Astrocyte (in vitro differentiated cells and primary cell): ENCODE results near the gene DNAAF1. TPM values are rescaled to one million over a fixed set of nuclear protein-coding genes. Genes with fewer than 3 reads are reported as not detected.
"Not testable (repeated sequence)": the region's sequence is repeated elsewhere in the genome, so short reads cannot be mapped to it uniquely, and the experiment has no call there.

Source experiments
- DNase-seq: peaks from one replicate; pipeline ENCODE4 v3.0.0-alpha.2; 2010; ENCODE audit warnings: low read depth
- FAIRE-seq: peaks from 2 replicates; lab custom pipeline; 2011; peaks lifted over from hg19 to GRCh38; lab: Jason Lieb, UNC
- H2AFZ ChIP-seq: 2 replicates; pipeline ENCODE4 v1.6.0; 2012; ENCODE audit warnings: low read depth, low read length, inconsistent platforms
- H3K27ac ChIP-seq: 2 replicates; pipeline ENCODE4 v1.5.1; 2011; ENCODE audit warnings: low read depth, low read length, inconsistent platforms
- H3K27me3 ChIP-seq: 2 replicates; pipeline ENCODE4 v1.6.0; 2011; ENCODE audit warnings: low read length, inconsistent platforms; ENCODE audit not compliant: insufficient read depth
- H3K36me3 ChIP-seq: 2 replicates; pipeline ENCODE4 v1.5.1; 2011; ENCODE audit warnings: low read length, inconsistent platforms; ENCODE audit not compliant: insufficient read depth
- H3K4me1 ChIP-seq: 2 replicates; pipeline ENCODE4 v1.5.1; 2011; ENCODE audit warnings: low read length, inconsistent platforms; ENCODE audit not compliant: insufficient read depth
- H3K4me2 ChIP-seq: 2 replicates; pipeline ENCODE4 v1.6.0; 2012; ENCODE audit warnings: low read length, inconsistent platforms
- H3K4me3 ChIP-seq: 2 replicates; pipeline ENCODE4 v1.5.1; 2011; ENCODE audit warnings: low read depth, mild to moderate bottlenecking, low read length, inconsistent platforms; ENCODE audit not compliant: insufficient read depth
- H3K79me2 ChIP-seq: 2 replicates; pipeline ENCODE4 v1.6.0; 2012; ENCODE audit warnings: mild to moderate bottlenecking, low read length, inconsistent platforms; ENCODE audit not compliant: insufficient read depth
- H3K9ac ChIP-seq: 2 replicates; pipeline ENCODE4 v1.6.0; 2012; ENCODE audit warnings: mild to moderate bottlenecking, low read length, inconsistent platforms
- H3K9me3 ChIP-seq: 2 replicates; pipeline ENCODE4 v1.5.1; 2012; ENCODE audit warnings: low read depth, mild to moderate bottlenecking, low read length, inconsistent platforms; ENCODE audit not compliant: insufficient read depth
- H4K20me1 ChIP-seq: 2 replicates; pipeline ENCODE4 v1.6.0; 2012; ENCODE audit warnings: low read length, inconsistent platforms; ENCODE audit not compliant: insufficient read depth
- H3K27ac Mint-ChIP-seq: one replicate; pipeline ENCODE4 v1.8.0; 2021; ENCODE audit warnings: mild to moderate bottlenecking, mixed read lengths; ENCODE audit not compliant: unreplicated experiment
- H3K27me3 Mint-ChIP-seq: one replicate; pipeline ENCODE4 v1.8.0; 2021; ENCODE audit warnings: low read depth, mixed read lengths; ENCODE audit not compliant: unreplicated experiment
- H3K36me3 Mint-ChIP-seq: one replicate; pipeline ENCODE4 v1.8.0; 2021; ENCODE audit warnings: low read depth, mixed read lengths; ENCODE audit not compliant: unreplicated experiment
- H3K4me1 Mint-ChIP-seq: one replicate; pipeline ENCODE4 v1.8.0; 2021; ENCODE audit warnings: low read depth, mixed read lengths; ENCODE audit not compliant: unreplicated experiment
- H3K4me3 Mint-ChIP-seq: one replicate; pipeline ENCODE4 v1.8.0; 2021; ENCODE audit warnings: mild to moderate bottlenecking, moderate library complexity, mixed read lengths; ENCODE audit not compliant: unreplicated experiment
- H3K9me3 Mint-ChIP-seq: one replicate; pipeline ENCODE4 v1.8.0; 2021; ENCODE audit warnings: mild to moderate bottlenecking, mixed read lengths; ENCODE audit not compliant: unreplicated experiment
- EZH2 ChIP-seq: IDR thresholded peaks from 2 replicates; pipeline ENCODE4 v1.6.1; 2012; ENCODE audit warnings: mild to moderate bottlenecking, low read length, inconsistent platforms; ENCODE audit not compliant: insufficient read depth
- total RNA-seq: library from RNA; stranded (reverse); gene quantifications from 2 replicates; pipeline ENCODE4 v1.2.1, GENCODE V29; 2021
- TF ChIP-seq, protein P1 (sequence below): IDR thresholded peaks from 2 replicates; pipeline ENCODE4 v1.5.1; 2011; ENCODE audit warnings: low read depth, mild to moderate bottlenecking, inconsistent platforms, low read length, moderate library complexity; ENCODE audit not compliant: insufficient read depth

The DNAAF1 gene
- total RNA-seq, 1 donor from 2014 or later, result 0.30 TPM

DNA sequence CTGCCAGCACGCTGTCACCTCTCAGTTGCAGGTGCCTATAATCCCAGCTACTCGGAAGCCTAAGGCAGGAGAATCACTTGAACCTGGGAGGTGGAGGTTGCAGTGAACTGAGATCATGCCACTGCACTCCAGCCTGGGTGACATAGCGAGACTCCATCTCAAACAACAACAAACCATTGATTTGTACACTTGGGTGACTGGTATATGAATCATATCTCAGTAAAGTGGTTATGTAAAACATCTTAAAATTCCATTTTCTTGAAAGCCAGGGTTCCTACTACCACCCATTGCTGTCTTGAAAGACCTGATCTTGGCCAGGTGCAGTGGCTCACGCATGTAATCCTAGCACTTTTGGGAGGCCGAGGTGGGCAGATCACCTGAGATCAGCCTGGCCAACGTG lies 60.0 kb downstream of the DNAAF1 start:
- not testable (repeated sequence) for H4K20me1 ChIP-seq, H3K27me3 ChIP-seq, FAIRE-seq, H3K9me3 ChIP-seq, H3K4me3 Mint-ChIP-seq, DNase-seq, H3K4me2 ChIP-seq, H3K4me3 ChIP-seq, H3K27ac ChIP-seq, H3K9me3 Mint-ChIP-seq, H2AFZ ChIP-seq, H3K36me3 Mint-ChIP-seq, H3K9ac ChIP-seq, H3K4me1 ChIP-seq, H3K27ac Mint-ChIP-seq, H3K79me2 ChIP-seq, H3K36me3 ChIP-seq, H3K4me1 Mint-ChIP-seq
- peaks cover 31% of the 10 kb centered on the region for H3K27me3 Mint-ChIP-seq

DNA sequence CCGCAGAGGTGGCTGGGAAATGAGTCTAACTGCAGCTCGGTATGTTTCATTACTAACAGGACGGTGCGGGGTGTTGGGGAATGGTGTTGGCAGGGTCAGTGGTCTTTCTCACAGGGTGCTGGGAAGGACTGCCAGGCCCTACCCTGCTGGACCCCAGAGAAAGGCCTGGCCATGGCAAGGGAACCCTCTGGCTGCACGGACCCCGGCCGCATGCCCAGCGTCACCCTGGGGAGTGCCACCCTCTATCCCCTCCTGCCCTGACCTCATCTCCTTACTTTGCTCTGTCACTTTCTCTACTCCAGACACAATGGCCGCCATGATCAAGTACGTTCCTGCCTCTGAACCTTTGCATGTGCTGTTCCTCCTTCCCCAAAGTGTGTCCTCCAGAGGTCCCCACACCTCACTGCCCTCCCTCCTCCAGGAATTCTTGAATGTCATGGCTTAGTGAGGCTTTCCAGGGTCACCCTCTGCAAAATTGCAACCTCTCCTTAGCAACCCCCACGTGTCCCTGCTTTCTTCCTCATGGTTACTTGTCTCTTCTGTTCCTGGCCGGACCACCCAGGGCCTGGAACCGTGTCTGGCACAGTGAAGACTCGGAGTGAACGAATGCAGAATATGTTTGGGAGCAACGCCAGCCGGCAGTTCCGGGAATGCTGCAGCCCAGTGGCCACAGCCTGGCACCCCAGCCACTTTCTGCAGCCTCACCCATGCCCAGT lies 61.0 kb downstream of the DNAAF1 start:
- no peaks in the 10 kb centered on the region for H3K79me2 ChIP-seq
- DNase-seq (no peak), FAIRE-seq (no peak)
- Mint-ChIP-seq H3K36me3 (peaks cover 2% of the 10 kb centered on the region), H3K27me3 (peaks cover 32% of the 10 kb centered on the region), H3K4me3 (no peak overlapping the region), H3K9me3 (peaks cover 2% of the 10 kb centered on the region), H3K27ac (no peak overlapping the region), H3K4me1 (no peaks in the 10 kb centered on the region)
- H3K9me3 ChIP-seq, result no peaks in the 10 kb centered on the region
- H3K27ac ChIP-seq, result no peak overlapping the region
- no peaks in the 10 kb centered on the region for H4K20me1 ChIP-seq
- no peak overlapping the region for H3K9ac ChIP-seq
- no peak overlapping the region for H2AFZ ChIP-seq
- TF ChIP-seq, protein P1, sequence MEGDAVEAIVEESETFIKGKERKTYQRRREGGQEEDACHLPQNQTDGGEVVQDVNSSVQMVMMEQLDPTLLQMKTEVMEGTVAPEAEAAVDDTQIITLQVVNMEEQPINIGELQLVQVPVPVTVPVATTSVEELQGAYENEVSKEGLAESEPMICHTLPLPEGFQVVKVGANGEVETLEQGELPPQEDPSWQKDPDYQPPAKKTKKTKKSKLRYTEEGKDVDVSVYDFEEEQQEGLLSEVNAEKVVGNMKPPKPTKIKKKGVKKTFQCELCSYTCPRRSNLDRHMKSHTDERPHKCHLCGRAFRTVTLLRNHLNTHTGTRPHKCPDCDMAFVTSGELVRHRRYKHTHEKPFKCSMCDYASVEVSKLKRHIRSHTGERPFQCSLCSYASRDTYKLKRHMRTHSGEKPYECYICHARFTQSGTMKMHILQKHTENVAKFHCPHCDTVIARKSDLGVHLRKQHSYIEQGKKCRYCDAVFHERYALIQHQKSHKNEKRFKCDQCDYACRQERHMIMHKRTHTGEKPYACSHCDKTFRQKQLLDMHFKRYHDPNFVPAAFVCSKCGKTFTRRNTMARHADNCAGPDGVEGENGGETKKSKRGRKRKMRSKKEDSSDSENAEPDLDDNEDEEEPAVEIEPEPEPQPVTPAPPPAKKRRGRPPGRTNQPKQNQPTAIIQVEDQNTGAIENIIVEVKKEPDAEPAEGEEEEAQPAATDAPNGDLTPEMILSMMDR, result no peak
- TF ChIP-seq EZH2, result no peak
- no peaks in the 10 kb centered on the region for H3K36me3 ChIP-seq
- H3K27me3 ChIP-seq, result peaks cover 2% of the 10 kb centered on the region
- H3K4me3 ChIP-seq, result no peak overlapping the region
- no peaks in the 10 kb centered on the region for H3K4me1 ChIP-seq
- no peak overlapping the region for H3K4me2 ChIP-seq

- Histone ChIP-seq H3K4me3 (no peak overlapping the region), H2AFZ (no peak overlapping the region), H3K4me2 (no peak overlapping the region), H3K27ac (no peak overlapping the region), H3K4me1 (no peaks in the 10 kb centered on the region), H3K79me2 (no peaks in the 10 kb centered on the region), H3K9ac (no peak overlapping the region), H4K20me1 (no peaks in the 10 kb centered on the region), H3K36me3 (no peaks in the 10 kb centered on the region), H3K9me3 (no peaks in the 10 kb centered on the region), H3K27me3 (peaks cover 2% of the 10 kb centered on the region)
- no peak overlapping the region for H3K4me3 Mint-ChIP-seq
- DNase-seq, result no peak
- no peak for TF ChIP-seq EZH2
- TF ChIP-seq, protein P1, result no peak
- H3K27me3 Mint-ChIP-seq, result peaks cover 40% of the 10 kb centered on the region
- H3K4me1 Mint-ChIP-seq, result no peaks in the 10 kb centered on the region
- peaks cover 2% of the 10 kb centered on the region for H3K36me3 Mint-ChIP-seq
- H3K9me3 Mint-ChIP-seq, result peaks cover 2% of the 10 kb centered on the region
- FAIRE-seq, result no peak
- H3K27ac Mint-ChIP-seq, result no peak overlapping the region
These were observed 62.1 kb downstream of the DNAAF1 start for GRCh38 chr16:84207251-84207650.
